B cell (primary cell): ENCODE data around the gene IL34.

Source experiments
- EZH2 ChIP-seq: IDR thresholded peaks from 2 replicates; pipeline ENCODE4 v1.6.1; 2012; ENCODE audit warnings: borderline replicate concordance, low read depth, mild to moderate bottlenecking, moderate library complexity, low read length; ENCODE audit not compliant: insufficient read depth, poor library complexity, severe bottlenecking
- TF ChIP-seq, protein P1 (sequence below): fragments of 200-600 bp; IDR thresholded peaks from one replicate; pipeline ENCODE4 v1.8.0; 2022; ENCODE audit warnings: antibody characterized with exemption, mild to moderate bottlenecking

DNA sequence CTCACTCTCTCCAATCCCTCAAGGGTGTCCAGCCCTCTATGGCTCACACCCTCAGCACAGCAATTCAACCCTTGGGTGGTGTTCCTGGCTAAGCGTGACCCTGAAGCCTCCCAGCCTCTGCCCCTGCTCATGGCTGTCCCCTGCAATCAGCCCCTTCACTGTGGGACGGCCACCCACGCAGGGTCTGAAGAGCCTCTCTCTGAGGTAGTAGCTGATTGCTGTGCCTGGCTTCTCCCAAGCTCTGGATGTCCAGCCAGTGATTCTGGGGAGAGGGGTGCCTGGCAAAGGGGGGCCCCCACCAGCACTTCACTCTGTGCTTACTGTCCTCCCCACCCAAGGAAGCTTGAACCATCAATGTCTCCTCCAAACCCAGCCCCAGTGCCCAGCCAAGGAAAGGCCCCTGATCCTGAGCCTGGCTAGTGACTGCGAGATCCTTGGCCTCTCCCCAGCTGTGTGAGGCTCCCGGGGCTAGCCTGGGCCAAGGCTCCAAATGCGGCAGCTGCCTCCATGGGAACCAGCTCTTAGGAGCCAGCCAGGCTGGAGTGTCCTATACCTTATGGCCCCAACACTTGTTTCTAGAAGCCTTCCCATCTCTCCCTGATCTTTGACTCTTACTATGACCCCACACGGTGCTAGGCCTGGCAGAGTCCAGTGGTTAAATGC is 29.6 kb downstream of the IL34 start:
- no peak for TF ChIP-seq EZH2
- TF ChIP-seq, protein P1, sequence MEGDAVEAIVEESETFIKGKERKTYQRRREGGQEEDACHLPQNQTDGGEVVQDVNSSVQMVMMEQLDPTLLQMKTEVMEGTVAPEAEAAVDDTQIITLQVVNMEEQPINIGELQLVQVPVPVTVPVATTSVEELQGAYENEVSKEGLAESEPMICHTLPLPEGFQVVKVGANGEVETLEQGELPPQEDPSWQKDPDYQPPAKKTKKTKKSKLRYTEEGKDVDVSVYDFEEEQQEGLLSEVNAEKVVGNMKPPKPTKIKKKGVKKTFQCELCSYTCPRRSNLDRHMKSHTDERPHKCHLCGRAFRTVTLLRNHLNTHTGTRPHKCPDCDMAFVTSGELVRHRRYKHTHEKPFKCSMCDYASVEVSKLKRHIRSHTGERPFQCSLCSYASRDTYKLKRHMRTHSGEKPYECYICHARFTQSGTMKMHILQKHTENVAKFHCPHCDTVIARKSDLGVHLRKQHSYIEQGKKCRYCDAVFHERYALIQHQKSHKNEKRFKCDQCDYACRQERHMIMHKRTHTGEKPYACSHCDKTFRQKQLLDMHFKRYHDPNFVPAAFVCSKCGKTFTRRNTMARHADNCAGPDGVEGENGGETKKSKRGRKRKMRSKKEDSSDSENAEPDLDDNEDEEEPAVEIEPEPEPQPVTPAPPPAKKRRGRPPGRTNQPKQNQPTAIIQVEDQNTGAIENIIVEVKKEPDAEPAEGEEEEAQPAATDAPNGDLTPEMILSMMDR, result no peak
